Hepatocyte (in vitro differentiated cells): ENCODE measurements around the gene HIPK4.
"Not testable (repeated sequence)": the region's sequence is repeated elsewhere in the genome, so short reads cannot be mapped to it uniquely, and the experiment has no call there.

Experiments used
- CTCF ChIP-seq: fragments of 200-600 bp; sonication (generic); IDR thresholded peaks from 2 replicates; pipeline ENCODE4 v1.5.1; 2016; ENCODE audit warnings: antibody characterized with exemption, mild to moderate bottlenecking; ENCODE audit not compliant: poor library complexity
- EZH2 ChIP-seq: fragments of 200-600 bp; sonication (generic); IDR thresholded peaks from 2 replicates; pipeline ENCODE4 v1.6.1; 2016; ENCODE audit warnings: antibody characterized with exemption, mild to moderate bottlenecking, borderline replicate concordance

GRCh38 chr19:40432760-40433159 lies 42.8 kb upstream of the HIPK4 start:
- TF ChIP-seq CTCF, EZH2: not testable (repeated sequence)
